AG09319 (cell line): ENCODE data around the gene RGS11.

ENCODE experiments used
- DNase-seq: peaks from one replicate; pipeline ENCODE4 v3.0.0-alpha.2; 2010; ENCODE audit warnings: low read depth; ENCODE audit errors: extremely low read depth
- TF ChIP-seq, protein P1 (sequence below): IDR thresholded peaks from 2 replicates; pipeline ENCODE4 v1.5.1; 2011; ENCODE audit warnings: low read depth, mild to moderate bottlenecking, inconsistent platforms, low read length, moderate library complexity

The RGS11 gene

DNA sequence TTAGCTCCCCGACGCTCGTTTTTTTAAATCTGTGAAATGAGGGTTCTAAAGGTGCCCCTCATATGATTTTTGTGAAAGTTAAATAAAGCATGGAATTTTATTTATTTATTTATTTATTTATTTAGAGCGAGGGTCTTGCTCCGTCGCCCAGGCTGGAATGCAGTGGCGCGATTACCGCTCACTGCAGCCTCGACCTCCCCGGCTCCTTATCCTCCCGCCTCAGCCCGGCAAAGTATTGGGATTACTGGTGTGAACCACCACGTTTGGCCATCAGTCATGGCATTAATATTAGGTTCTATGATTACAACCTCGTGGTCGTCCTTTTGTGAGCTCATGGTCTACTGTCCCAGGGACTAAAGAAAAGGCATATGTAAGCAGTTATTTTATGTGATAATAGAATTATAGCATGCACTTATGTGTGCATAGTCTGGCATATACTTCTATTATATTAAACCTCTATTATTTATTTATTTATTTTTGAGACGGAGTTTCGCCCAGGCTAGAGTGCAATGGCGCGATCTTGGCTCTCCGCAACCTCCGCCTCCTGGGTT is 45.9 kb downstream of the RGS11 start:
- TF ChIP-seq, protein P1, sequence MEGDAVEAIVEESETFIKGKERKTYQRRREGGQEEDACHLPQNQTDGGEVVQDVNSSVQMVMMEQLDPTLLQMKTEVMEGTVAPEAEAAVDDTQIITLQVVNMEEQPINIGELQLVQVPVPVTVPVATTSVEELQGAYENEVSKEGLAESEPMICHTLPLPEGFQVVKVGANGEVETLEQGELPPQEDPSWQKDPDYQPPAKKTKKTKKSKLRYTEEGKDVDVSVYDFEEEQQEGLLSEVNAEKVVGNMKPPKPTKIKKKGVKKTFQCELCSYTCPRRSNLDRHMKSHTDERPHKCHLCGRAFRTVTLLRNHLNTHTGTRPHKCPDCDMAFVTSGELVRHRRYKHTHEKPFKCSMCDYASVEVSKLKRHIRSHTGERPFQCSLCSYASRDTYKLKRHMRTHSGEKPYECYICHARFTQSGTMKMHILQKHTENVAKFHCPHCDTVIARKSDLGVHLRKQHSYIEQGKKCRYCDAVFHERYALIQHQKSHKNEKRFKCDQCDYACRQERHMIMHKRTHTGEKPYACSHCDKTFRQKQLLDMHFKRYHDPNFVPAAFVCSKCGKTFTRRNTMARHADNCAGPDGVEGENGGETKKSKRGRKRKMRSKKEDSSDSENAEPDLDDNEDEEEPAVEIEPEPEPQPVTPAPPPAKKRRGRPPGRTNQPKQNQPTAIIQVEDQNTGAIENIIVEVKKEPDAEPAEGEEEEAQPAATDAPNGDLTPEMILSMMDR: no peak
- DNase-seq: no peak

DNA sequence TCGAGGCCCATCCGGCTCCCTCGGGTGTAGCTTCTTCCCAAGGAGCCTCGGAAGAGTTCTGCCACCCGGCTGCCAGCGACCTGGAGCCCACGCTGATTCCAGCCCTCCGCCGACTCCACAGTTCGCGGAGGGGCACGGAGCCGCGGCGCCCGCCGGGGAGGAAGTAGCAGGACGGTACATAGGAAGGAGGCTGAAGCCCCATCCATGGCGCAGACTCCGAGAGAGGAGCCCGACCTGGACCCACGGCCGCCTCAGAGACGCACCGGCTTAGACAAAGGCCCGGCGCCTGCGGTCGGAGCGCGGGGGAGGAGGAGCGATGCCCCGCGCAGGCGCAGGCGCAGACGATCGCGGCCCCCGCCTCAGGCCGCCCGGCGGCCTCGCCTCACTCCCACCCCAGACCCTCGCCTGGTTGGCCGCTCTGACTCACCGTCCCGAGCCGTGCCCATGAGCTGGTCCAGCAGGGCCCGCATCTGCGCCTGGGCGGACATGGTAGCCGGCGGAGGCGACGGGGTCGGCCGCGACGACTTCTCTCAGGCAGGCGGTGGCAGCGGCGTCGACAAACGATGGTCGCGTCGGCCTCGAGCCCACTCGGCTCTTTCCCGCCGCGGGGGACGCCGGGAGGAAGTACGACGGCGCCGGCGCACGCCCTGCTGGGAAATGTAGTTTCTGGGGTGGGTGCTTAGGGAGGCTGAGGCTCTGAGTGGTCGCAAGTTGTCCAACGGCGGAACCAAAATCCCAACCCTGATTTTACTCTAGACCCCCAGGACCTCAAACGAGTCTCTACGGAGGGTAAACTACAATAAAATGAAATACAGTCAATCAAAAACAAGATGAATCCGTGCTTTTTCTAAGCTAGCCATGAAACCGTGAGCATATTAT is 46.7 kb downstream of the RGS11 start, which contains the start of gene LUC7L:
LUC7L (minus strand) TSS at position 598 of the 879 bp plus-strand sequence; CDS start at position 488, 110 bp downstream.
- no peak for DNase-seq
- TF ChIP-seq, protein P1: no peak

DNA sequence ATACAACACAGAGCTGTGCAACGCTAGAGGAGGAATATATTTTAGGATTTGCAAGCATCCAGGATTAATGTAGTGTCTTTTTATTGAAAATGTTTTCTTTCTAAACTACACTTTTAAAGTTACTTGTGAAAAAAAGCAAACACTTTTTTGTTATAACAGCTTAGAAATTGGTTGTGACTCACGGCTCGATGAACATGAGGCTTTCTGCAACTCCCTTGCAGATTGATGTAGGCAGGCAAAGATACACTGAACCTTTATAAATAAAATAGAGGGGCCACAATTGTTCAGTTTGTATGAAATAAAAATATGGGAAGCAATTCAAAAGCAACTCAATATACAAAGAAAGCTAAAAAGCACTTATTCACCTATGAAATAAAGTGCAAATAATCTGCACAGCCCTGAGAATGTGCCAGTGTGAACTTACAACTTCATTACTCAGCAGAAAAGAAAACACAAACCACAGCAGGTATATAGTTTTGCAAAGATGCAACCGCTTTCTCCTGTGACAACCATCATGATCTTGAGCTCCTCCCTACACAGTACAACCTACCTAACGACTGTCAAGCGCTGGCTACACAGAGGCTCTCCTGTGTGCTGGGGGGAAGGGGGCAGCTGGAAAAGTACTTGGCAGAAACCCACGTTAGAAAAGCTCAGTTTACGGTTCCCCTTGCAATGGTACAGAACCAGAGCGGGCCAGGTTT is 47.4 kb downstream of the RGS11 start:
- TF ChIP-seq, protein P1: no peak
- DNase-seq: no peak

DNA sequence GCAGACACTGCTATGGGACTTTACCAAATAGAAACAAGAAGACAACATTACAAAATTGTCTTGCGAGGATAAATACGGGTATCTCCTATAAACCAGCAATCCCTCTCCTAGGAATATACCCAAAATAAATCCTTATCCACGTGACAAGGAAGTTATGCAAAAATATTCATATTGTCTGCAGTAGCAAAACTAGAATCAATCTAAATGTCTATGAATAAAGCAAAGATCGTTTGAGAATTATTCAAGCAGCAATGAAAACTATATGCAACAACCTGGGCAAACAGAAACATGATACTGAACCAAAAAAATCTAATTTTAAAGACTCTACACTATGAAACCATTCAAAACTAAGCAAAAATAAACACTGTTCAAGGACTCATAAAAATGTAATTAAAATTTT is 55.7 kb downstream of the RGS11 start:
- TF ChIP-seq, protein P1: no peak
- DNase-seq: no peak
